BLaER1 (cell line): ENCODE data around the gene TTC9C.
"Not testable (repeated sequence)": the region's sequence is repeated elsewhere in the genome, so short reads cannot be mapped to it uniquely, and the experiment has no call there.

Source experiments
- H3K27ac ChIP-seq: shearing (Covaris generic); formaldehyde crosslinking; 2 replicates; pipeline ENCODE4 v1.8.1; 2022
- H3K27me3 ChIP-seq: shearing (Covaris generic); formaldehyde crosslinking; 2 replicates; pipeline ENCODE4 v1.8.1; 2022
- H3K36me3 ChIP-seq: shearing (Covaris generic); formaldehyde crosslinking; 2 replicates; pipeline ENCODE4 v1.8.1; 2022
- H3K4me1 ChIP-seq: shearing (Covaris generic); formaldehyde crosslinking; 2 replicates; pipeline ENCODE4 v1.8.1; 2022
- H3K4me2 ChIP-seq: shearing (Covaris generic); formaldehyde crosslinking; 2 replicates; pipeline ENCODE4 v1.8.1; 2022
- H3K4me3 ChIP-seq: shearing (Covaris generic); formaldehyde crosslinking; 2 replicates; pipeline ENCODE4 v1.8.1; 2022
- H3K9ac ChIP-seq: shearing (Covaris generic); formaldehyde crosslinking; 2 replicates; pipeline ENCODE4 v1.8.1; 2022
- H3K9me3 ChIP-seq: shearing (Covaris generic); formaldehyde crosslinking; 2 replicates; pipeline ENCODE4 v1.8.1; 2022
- H4K20me1 ChIP-seq: shearing (Covaris generic); formaldehyde crosslinking; 2 replicates; pipeline ENCODE4 v1.8.1; 2022
- Cebpa-rat ChIP-seq: shearing (Covaris generic); IDR thresholded peaks from 2 replicates; pipeline ENCODE4 v1.8.1; 2022

Gene TTC9C

GRCh38 chr11:62728171-62728988 lies at the start of gene TTC9C:
TTC9C (plus strand) TSS chr11:62728486; CDS start chr11:62728849, 363 bp downstream.
- TF ChIP-seq Cebpa-rat = no peak
- peak within 1 kb of the TSS; percentile 98 for H3K9ac ChIP-seq
- H4K20me1 ChIP-seq = peaks cover 66% of the 10 kb centered on the region
- peaks cover 53% of the 10 kb centered on the region for H3K4me1 ChIP-seq
- H3K9me3 ChIP-seq = no peaks in the 10 kb centered on the region
- H3K27me3 ChIP-seq = no peaks in the 10 kb centered on the region
- H3K27ac ChIP-seq = peak within 1 kb of the TSS; percentile 98
- H3K4me3 ChIP-seq = peak within 1 kb of the TSS; percentile 99
- peaks cover 24% of the 10 kb centered on the region for H3K36me3 ChIP-seq
- H3K4me2 ChIP-seq = peak within 1 kb of the TSS; percentile 96

- no peaks in the 10 kb centered on the region for H3K27me3 ChIP-seq
- H3K4me3 ChIP-seq = peak within 1 kb of the TSS; percentile 99
- peak within 1 kb of the TSS; percentile 94 for H3K4me2 ChIP-seq
- H3K9me3 ChIP-seq = no peaks in the 10 kb centered on the region
- H3K9ac ChIP-seq = peak within 1 kb of the TSS; percentile 93
- peaks cover 41% of the 10 kb centered on the region for H3K4me1 ChIP-seq
- peaks cover 23% of the 10 kb centered on the region for H4K20me1 ChIP-seq
- peak within 1 kb of the TSS; percentile 92 for H3K27ac ChIP-seq
- no peak for TF ChIP-seq Cebpa-rat
- peaks cover 40% of the 10 kb centered on the region for H3K36me3 ChIP-seq
Measured at GRCh38 chr11:62678770-62679696, 49.3 kb upstream of the TTC9C start, which contains the start of gene UBXN1. UBXN1 (minus strand) TSS chr11:62679073; CDS start chr11:62678923, 150 bp downstream.

DNA sequence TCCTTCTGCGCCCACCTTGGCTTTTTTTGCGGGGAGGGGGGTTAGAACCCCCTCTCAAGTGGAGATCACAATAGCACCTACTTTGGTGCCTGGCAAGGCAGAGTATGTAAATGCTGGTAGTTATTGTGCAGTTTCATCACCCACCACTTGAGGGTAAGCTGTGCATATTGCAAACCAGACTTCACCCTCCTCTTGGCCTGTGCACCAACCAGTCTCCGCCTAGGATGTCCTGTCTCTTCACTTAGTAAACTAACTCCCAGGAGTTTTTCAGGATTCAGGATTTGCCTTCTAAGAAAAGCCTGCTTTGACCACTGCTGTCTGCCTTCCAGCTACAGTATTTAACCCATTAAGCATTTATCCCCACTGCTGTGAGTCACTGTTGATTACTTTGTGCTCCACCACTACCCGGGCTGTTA lies 47.5 kb upstream of the TTC9C start:
- no peak for TF ChIP-seq Cebpa-rat
- Histone ChIP-seq H3K9me3 (no peaks in the 10 kb centered on the region), H3K27ac (0 out of 2 replicates have a peak overlapping the region, but pooled peaks have one; percentile 5), H3K4me3 (no peak overlapping the region), H3K4me2 (0 out of 2 replicates have a peak overlapping the region, but pooled peaks have one; percentile 94), H3K36me3 (peaks cover 22% of the 10 kb centered on the region), H4K20me1 (peaks cover 23% of the 10 kb centered on the region), H3K27me3 (no peaks in the 10 kb centered on the region), H3K9ac (no peak overlapping the region), H3K4me1 (peaks cover 41% of the 10 kb centered on the region)

DNA sequence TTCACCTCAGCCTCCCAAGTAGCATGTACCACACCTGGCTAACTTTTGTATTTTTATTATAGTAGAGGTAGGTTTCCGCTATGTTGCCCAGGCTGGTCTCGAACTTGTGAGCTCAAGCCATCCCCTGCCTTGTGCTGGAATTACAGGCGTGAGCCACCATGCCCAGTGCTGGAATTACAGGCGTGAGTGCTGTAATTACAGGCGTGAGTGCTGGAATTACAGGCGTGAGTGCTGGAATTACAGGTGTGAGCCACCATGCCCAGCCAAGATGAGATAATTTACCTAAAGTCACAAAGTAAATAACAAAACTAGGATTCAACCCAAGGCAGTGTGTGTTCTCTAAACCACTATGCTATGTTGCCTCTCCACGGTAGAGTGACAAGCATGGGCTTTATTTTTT lies 45.8 kb upstream of the TTC9C start:
- Histone ChIP-seq H3K9me3 (no peaks in the 10 kb centered on the region), H3K4me2 (no peak overlapping the region), H3K27me3 (no peaks in the 10 kb centered on the region), H4K20me1 (peaks cover 8% of the 10 kb centered on the region), H3K27ac (no peak overlapping the region), H3K36me3 (peaks cover 5% of the 10 kb centered on the region), H3K4me1 (peaks cover 31% of the 10 kb centered on the region), H3K9ac (no peak overlapping the region), H3K4me3 (no peak overlapping the region)
- no peak for TF ChIP-seq Cebpa-rat

- TF ChIP-seq Cebpa-rat = no peak
- Histone ChIP-seq H3K4me2 (no peak overlapping the region), H3K9me3 (no peaks in the 10 kb centered on the region), H3K9ac (no peak overlapping the region), H3K27ac (no peak overlapping the region), H3K27me3 (no peaks in the 10 kb centered on the region), H3K36me3 (peaks cover 34% of the 10 kb centered on the region), H4K20me1 (no peaks in the 10 kb centered on the region), H3K4me3 (no peak overlapping the region), H3K4me1 (no peaks in the 10 kb centered on the region)
Measured at GRCh38 chr11:62687508-62688396, 40.5 kb upstream of the TTC9C start.

DNA sequence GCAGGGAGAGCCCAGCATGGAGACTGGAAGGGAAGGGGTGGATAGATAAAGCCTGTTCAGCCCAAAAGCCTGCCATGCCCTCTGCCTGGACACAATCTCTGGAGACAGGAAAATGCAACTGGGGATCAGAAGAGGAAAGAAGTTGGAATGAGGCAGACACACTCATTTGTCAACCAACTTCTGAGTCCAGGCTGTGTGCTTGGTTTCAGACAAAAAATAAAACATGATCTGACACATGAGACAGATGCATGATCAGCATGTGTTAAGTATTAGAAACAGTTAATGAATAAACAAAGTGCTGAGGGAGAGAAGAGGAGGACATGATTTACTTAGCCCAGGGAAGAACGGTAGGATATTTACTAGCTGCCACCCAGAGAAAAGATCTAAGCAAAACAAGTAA lies 39.8 kb upstream of the TTC9C start:
- Histone ChIP-seq H3K9ac (no peak overlapping the region), H4K20me1 (no peaks in the 10 kb centered on the region), H3K4me2 (no peak overlapping the region)

GRCh38 chr11:62689421-62690183 lies 38.7 kb upstream of the TTC9C start, which contains the start of gene LRRN4CL:
LRRN4CL (minus strand) TSS chr11:62689530; CDS start chr11:62688508, 1,022 bp downstream.
- H3K27me3 ChIP-seq = no peaks in the 10 kb centered on the region
- no peak within 1 kb of the TSS for H3K27ac ChIP-seq
- H3K4me1 ChIP-seq = 0 out of 2 replicates have a peak, but pooled peaks cover 3% of the 10 kb centered on the region
- H3K36me3 ChIP-seq = peaks cover 52% of the 10 kb centered on the region
- H3K4me3 ChIP-seq = no peak within 1 kb of the TSS
- TF ChIP-seq Cebpa-rat = no peak
- H3K9me3 ChIP-seq = no peaks in the 10 kb centered on the region
- H4K20me1 ChIP-seq = no peaks in the 10 kb centered on the region
- no peak within 1 kb of the TSS for H3K9ac ChIP-seq
- H3K4me2 ChIP-seq = no peak within 1 kb of the TSS

More for the DNA sequence above, 39.8 kb upstream of the TTC9C start:
- Histone ChIP-seq H3K27me3 (no peaks in the 10 kb centered on the region), H3K4me1 (no peaks in the 10 kb centered on the region), H3K9me3 (no peaks in the 10 kb centered on the region), H3K36me3 (peaks cover 42% of the 10 kb centered on the region), H3K4me3 (no peak overlapping the region), H3K27ac (no peak overlapping the region)
- no peak for TF ChIP-seq Cebpa-rat

DNA sequence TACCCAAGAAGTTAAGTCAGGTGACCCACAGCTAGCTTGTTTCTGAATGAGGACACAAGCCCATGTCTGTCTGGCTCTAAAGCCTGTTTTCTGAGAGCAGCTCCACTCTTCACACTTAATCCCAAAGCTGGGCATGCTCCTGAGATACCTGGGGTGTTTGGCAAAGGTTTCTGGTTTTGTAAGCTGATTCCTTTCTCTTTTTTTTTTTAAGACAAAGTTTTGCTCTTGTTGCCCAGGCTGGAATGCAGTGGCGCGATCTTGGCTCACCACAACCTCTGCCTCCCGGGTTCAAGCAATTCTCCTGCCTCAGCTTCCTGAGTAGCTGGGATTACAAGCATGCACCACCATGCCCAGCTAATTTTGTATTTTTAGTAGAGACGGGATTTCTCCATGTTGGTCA lies 34.7 kb upstream of the TTC9C start:
- H3K27ac ChIP-seq, H3K4me2 ChIP-seq, H3K9ac ChIP-seq, H3K27me3 ChIP-seq, H4K20me1 ChIP-seq, H3K4me1 ChIP-seq, H3K9me3 ChIP-seq, H3K4me3 ChIP-seq: not testable (repeated sequence)
- H3K36me3 ChIP-seq = peaks cover 59% of the 10 kb centered on the region
